Measurements from ENCODE around the gene DIP2C. TPM values are rescaled to one million over a fixed set of nuclear protein-coding genes. Genes with fewer than 3 reads are reported as not detected.
"Not testable (repeated sequence)": the region's sequence is repeated elsewhere in the genome, so short reads cannot be mapped to it uniquely, and the experiment has no call there.

DIP2C gene
- polyA plus RNA-seq, 1 of the 3 experiments (the other 2 are of a cell fraction), result 8.7 TPM

- H3K27me3 ChIP-seq (ENCODE audit: insufficient read depth), result no peaks in the 10 kb centered on the region
- H3K9me2 ChIP-seq, result no peaks in the 10 kb centered on the region
- 82% methylated on average over 7 of the region's 7 CpGs for WGBS (ENCODE audit: low lambda C conversion rate)
- H3K9me3 ChIP-seq, result no peaks in the 10 kb centered on the region
- no peaks in the 10 kb centered on the region for H3F3A ChIP-seq (replicated peaks; ENCODE audit: insufficient read depth)
- ChIA-PET CTCF (no interaction called here), POLR2A (no interaction called here)
- peaks cover 0 to 7% of the 10 kb centered on the region in 2 experiments for H3K36me3 ChIP-seq (replicated peaks in 1 of 2; ENCODE audit: control insufficient read depth in 1 of 2, insufficient read depth in 2 of 2, low read length in 1 of 2)
- no peak overlapping the region for H2AFZ ChIP-seq (ENCODE audit: low read depth)
- no peaks in the 10 kb centered on the region for H3K79me2 ChIP-seq (ENCODE audit: insufficient read depth)
- TF ChIP-seq TEAD4 (IDR thresholded peaks at IDR 0.05; ENCODE audit: borderline replicate concordance, insufficient read depth), result no peak
- no peak for TF ChIP-seq MAX (IDR thresholded peaks at IDR 0.05; ENCODE audit: low read depth)
- no peak for TF ChIP-seq GABPA (IDR thresholded peaks at IDR 0.05; ENCODE audit: low read depth)
- TF ChIP-seq EZH2phosphoT487 (IDR thresholded peaks at IDR 0.05; ENCODE audit: borderline replicate concordance, low read depth), result no peak
- TF ChIP-seq NRF1 (IDR thresholded peaks at IDR 0.05; ENCODE audit: low read depth, low read length), result no peak
- no peak for TF ChIP-seq FOXM1 (IDR thresholded peaks at IDR 0.05; ENCODE audit: low read depth)
- no peak for TF ChIP-seq REST (IDR thresholded peaks at IDR 0.05; ENCODE audit: low read depth, low read length)
- no peak for TF ChIP-seq CTCF (IDR thresholded peaks at IDR 0.05)
- TF ChIP-seq YY1 (IDR thresholded peaks at IDR 0.05; ENCODE audit: low read depth), result no peak
- TF ChIP-seq SIN3A (IDR thresholded peaks at IDR 0.05; ENCODE audit: borderline replicate concordance, low read depth, low read length), result no peak
- TF ChIP-seq FOXJ3 (CRISPR knock-in tag; IDR thresholded peaks at IDR 0.05), result no peak
- no peak for TF ChIP-seq ELF1 (IDR thresholded peaks at IDR 0.05)
- no peak overlapping the region for H3K27ac ChIP-seq (ENCODE audit: low read depth in 2 of 2, low read length in 1 of 2)
- no peak for DNase-seq
- no peak overlapping the region for H3K9ac ChIP-seq
- H3K4me3 ChIP-seq (ENCODE audit: low read depth in 2 of 2, low read length in 1 of 2), result no peak overlapping the region
- H4K20me1 ChIP-seq (ENCODE audit: insufficient read depth), result no peaks in the 10 kb centered on the region
- peaks cover 0 to 19% of the 10 kb centered on the region in 2 experiments; a peak in 1 of 4 replicates for H3K4me1 ChIP-seq (ENCODE audit: control insufficient read depth in 1 of 2, insufficient read depth in 2 of 2, low read depth in 1 of 2, low read length in 1 of 2)
- H3K4me2 ChIP-seq, result no peak overlapping the region
Observed at GRCh38 chr10:395665-396064, 293.8 kb downstream of the DIP2C start.

GRCh38 chr10:394439-395101 is 294.9 kb downstream of the DIP2C start:
- H3K27ac ChIP-seq (ENCODE audit: low read depth in 2 of 2, low read length in 1 of 2); H3K9me3 ChIP-seq; CTCF ChIA-PET; H3K27me3 ChIP-seq (ENCODE audit: insufficient read depth); H3K9me2 ChIP-seq; H3K9ac ChIP-seq; DNase-seq; H3K79me2 ChIP-seq (ENCODE audit: insufficient read depth); H3F3A ChIP-seq (replicated peaks; ENCODE audit: insufficient read depth); H3K4me2 ChIP-seq; H3K4me3 ChIP-seq (ENCODE audit: low read depth in 2 of 2, low read length in 1 of 2); H4K20me1 ChIP-seq (ENCODE audit: insufficient read depth); POLR2A ChIA-PET; H2AFZ ChIP-seq (ENCODE audit: low read depth): not testable (repeated sequence)
- peaks cover 0 to 17% of the 10 kb centered on the region in 2 experiments for H3K36me3 ChIP-seq (replicated peaks in 1 of 2; ENCODE audit: control insufficient read depth in 1 of 2, insufficient read depth in 2 of 2, low read length in 1 of 2)
- H3K4me1 ChIP-seq (ENCODE audit: control insufficient read depth in 1 of 2, insufficient read depth in 2 of 2, low read depth in 1 of 2, low read length in 1 of 2), result peaks cover 0 to 20% of the 10 kb centered on the region in 2 experiments; a peak in 1 of 4 replicates
- WGBS (ENCODE audit: low lambda C conversion rate), result 96% methylated on average over 21 of the region's 21 CpGs
